HG03457 (cell line): ENCODE measurements around the gene DENND10.
"Not testable (repeated sequence)": the region's sequence is repeated elsewhere in the genome, so short reads cannot be mapped to it uniquely, and the experiment has no call there.

Source experiments
- ATAC-seq: cut with Tn5 transposase; IDR thresholded peaks from one replicate; pipeline ENCODE4 v1.9.1; 2021; ENCODE audit warnings: moderate number of reproducible peaks; ENCODE audit not compliant: unreplicated experiment

Gene DENND10

DNA sequence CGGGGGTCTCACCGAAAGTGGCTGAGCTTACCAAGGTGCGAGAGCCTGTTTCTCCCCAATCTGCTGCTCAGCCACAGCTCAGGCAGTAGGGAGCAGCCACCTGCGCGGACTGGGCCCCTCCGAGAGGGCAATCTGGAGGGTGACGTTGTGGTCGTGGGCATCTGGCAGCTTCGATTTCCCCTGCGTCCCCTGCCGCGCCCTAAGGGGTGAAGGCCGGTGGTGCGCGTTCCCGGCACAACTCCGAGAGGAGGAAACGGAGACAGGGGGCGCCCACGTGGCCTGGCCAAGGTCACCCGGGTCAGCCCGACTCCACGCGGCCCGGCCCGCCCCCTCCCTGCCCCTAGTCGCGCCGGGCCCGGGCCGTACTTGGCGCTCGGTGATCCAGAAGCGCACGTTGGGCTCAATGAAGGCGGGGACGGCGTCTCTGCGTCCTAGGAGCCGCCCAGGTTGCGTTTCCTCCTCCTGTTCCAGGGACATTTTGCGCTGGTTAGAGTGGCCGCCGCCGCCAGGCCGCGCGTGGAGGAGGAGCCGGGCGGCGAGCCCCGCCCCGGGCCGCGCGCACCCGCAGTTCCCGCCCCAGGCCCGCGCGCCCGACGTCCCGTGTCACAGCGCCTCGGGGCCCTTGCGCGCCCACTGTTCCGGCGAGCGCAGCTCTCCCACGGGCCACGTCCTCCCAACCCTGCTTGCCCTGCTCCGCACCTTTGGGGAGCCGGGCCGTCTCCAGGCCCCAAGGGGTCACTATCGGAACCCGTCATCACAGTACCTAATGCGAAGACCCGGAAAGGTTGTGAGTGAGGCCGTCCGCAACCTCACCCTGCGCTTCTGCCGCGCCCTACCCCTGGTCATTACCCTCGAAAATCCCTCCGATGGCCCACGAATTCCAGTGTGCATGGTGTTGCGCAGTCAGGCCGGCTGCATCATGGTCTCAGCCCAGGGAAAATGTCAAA is 61.5 kb downstream of the DENND10 start, which contains the start of gene SFXN4:
TSS of gene SFXN4 (minus strand) at position 544 of the 947 bp plus-strand sequence. CDS start at position 477, 67 bp downstream.
- ATAC-seq = peak; percentile 89

DNA sequence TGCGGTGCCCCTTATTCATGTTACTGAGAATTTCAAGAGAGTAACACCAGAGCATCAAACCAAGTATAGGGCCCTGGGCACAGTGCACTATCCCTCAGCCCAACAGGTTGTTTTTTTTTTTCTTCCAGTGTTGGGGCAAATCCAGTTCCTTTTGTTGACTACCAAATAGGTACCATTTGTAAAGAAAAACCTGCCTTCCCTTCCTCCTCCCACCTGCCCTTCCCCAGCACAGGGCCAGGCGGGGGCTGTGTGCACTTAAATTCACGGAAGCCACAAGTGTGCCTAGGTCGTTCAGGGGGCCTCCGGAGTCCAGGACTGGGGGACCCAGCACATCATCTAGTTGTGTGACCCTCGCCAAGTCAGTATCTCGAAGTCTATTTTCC is 62.2 kb downstream of the DENND10 start:
- no peak for ATAC-seq

DNA sequence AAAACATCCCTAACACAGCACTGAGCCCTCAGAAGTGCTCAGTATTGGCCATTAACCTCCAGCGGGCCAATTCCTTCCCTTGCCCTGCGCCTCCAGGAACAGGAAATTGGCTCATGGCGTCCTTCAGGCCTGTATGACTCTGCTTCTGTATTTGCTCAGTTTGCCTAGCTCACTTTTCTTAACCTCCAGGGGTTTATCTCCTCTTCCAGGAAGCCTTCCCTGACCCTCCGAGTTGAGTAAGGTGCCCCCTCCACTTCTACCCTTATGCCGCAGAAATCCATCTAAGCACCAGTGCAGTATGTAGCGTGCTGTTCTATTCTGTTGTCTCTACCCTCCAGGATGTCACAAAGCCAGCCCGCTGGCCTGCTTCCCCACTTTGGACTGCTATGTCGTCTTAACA is 62.7 kb downstream of the DENND10 start:
- no peak for ATAC-seq

DNA sequence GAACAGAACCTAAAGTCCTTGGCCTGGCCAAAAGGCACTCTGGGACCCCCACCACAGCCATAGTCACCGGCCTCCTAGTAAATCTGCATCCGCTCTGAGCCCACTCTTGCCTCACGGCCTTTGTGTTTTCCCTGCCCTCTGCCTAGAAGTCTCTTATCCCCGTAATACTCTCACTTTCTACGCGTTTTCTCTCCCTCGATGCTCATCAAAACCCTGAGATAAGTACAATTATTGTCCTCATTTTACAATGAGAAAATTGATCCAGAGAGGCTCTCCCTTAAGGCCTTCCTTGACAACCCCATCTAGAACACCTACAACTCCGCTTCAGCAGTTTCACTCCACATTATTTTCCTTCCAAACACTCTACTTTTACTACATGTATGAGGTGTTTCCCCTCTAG is 63.1 kb downstream of the DENND10 start:
- ATAC-seq = no peak

DNA sequence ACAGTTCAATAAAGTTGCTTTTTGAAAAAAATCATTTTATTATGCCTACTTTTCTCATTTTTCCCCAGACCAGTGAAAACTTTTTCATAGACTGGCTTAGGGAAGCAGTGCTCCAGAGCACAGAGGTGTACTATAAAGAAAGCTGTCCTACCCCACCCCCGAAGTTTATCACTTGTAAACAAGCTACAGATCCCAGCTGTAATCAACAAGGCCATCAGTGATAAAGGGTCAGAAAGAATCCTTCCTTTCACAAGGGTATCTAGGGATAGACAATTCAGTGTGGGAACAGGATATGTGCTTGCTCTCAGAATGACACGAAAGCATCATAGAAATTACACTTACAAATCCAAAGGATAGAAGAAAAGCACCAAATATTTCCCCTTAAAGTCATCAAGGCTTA is 70.2 kb downstream of the DENND10 start:
- ATAC-seq = no peak

DNA sequence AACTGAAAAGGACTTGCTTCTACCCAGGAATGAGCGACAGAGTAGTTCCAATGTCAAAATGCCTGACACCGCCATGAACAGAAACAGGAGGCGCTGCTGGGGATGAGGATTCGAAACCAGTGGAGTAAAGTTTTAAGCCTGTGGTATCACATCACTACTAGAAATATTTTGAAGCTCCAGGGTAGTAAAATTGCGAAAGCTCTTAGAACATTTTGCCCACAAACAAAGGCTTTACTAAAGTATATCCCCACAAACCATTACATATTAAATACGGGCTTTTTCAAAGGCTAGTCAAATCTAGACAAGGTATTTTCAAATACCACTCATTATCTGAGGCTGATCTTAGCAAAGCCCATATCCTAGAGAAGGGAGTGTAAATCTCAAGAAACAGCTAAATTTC is 72.3 kb downstream of the DENND10 start:
- no peak for ATAC-seq

DNA sequence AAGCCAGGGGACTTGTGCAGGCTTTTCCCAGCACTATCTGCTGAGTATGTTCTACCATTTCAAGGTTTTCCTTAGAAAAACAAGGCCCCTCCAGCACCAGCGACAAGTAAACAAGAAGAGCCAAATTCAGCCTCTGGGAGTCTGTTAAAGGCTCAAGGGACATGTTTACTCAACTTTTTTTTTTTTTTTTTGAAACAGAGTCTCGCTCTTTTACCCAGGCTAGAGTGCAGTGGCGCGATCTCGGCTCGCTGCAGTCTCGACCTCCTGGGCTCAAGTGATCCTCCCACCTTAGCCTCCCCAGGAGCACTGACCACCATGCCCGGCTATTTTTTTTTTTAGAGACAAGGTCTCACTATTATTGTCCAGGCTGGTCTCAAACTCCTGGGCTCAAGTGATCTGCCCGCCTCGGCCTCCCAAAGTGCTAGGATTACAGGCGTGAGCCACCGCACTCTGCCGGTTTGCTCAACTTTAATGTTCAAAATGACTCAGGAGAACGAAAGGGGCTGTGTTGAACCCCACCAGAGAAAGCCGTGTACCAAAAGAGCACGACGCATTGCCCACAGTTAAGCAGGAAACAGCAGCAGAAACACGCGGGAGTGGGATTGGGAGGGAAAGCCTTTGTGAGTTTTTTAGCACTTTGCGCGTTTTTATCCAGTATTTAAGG is 73.9 kb downstream of the DENND10 start:
- peak; percentile 7 for ATAC-seq

DNA sequence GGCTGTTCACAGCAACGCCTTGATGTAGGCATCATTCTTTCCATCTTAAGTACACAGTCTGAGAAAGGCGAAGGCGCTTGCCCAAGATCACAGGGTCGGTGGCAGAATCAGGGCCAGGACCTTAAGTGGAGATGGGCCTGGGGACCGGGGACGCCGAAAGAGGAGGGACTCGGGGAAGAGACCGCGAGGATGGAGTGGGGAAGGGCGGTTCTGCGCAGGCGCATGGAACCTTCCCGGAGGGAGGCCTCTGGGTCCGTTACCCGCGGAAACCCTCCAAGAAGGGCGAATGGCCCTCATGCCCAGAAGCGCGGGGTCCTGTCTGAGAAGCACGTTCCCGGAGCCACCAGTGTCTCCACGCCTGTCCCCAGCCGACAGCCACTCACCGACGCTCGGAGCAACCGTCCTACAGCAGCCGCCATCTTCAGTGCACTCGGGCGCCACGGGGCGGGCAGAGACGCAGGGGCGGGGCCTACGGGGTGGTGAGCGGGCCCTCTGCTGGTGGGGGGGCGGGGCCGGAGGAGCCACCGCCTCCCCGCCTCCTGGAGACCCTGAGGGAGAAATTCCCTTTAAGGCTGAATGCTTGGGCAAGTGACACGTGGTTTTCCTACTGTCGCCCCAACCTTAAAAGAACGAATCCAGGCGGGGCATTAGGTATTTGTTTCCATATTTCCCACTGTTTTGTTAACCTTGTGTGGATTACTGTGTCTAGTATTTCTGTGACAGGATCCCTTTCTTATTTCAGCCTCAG is 74.6 kb downstream of the DENND10 start, which contains the start of gene PRDX3:
TSS of gene PRDX3 (minus strand) at position 441 of the 748 bp plus-strand sequence. CDS start at position 419, 22 bp downstream.
- peak; percentile 83 for ATAC-seq

DNA sequence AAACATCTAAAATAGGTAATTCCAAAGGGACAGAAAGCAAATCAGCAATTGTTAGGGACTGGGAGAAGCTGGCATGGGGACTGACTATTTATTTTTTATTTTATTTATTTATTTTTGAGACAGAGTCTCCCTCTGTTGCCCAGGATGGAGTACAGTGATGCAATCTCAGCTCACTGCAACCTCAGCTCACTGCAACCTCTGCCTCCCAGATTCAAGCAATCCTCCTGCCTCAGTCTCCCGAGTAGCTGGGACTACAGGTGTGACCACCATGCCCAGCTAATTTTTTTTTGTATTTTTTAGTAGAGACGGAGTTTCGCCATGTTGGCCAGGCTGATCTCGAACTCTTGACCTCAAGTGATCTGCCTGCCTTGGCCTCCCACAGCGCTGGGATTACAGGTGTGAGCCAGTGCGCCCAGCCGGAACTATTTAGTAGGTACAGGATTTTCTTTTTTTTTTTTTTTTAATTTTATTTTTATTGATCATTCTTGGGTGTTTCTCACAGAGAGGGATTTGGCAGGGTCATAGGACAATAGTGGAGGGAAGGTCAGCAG is 77.0 kb downstream of the DENND10 start:
- not testable (repeated sequence) for ATAC-seq

DNA sequence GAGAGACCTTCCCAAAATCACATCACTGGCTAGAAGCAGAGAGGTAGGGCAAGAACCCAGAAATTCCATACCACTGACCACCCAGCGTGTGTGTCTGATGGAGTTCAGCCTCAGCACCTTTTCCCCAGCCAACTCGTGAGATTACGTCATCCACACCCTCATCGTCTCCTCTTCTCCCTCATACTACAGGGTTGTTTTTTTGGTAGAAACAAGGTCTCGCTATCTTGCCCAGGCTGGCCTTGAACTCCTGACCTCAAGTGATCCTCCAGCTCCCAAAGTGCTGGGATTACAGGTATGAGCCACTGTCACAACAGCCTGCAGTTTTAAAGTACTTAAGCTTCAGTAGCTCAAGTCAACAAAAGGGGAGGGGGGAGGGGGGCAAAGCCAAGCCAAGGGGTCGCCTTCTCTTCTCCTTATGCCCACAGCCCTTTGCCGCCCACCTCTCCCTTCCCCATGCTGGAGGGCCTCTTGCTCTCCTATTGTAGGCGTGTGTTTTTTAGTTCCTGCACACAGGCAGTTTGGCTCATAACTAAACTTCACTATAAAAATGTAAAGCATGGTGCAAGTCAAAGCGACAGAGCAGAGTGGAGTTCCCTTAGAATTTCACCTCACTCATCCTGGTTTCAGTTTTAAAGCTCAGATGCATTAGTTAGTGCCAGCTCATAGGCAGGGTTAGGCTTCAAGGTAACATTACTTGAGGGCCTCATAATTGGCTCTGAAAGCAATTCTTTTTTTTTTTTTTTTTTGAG is 79.9 kb downstream of the DENND10 start:
- ATAC-seq = no peak
